Progenitor cell of endocrine pancreas (in vitro differentiated cells): ENCODE results near the gene KDM3B. TPM values are rescaled to one million over a fixed set of nuclear protein-coding genes. Genes with fewer than 3 reads are reported as not detected.

Experiments used
- DNase-seq: peaks from one replicate; pipeline ENCODE4 v3.0.0; 2021; ENCODE audit warnings: low spot score; ENCODE audit not compliant: unreplicated experiment
- H3K27ac Mint-ChIP-seq: 2 replicates; pipeline ENCODE4 v1.8.0; 2021; ENCODE audit warnings: mild to moderate bottlenecking, moderate library complexity, mixed read lengths
- H3K27me3 Mint-ChIP-seq: 2 replicates; pipeline ENCODE4 v1.8.0; 2021; ENCODE audit warnings: mixed read lengths
- H3K36me3 Mint-ChIP-seq: 2 replicates; pipeline ENCODE4 v1.8.0; 2022; ENCODE audit warnings: mixed read lengths; ENCODE audit not compliant: insufficient read depth
- H3K4me1 Mint-ChIP-seq: 2 replicates; pipeline ENCODE4 v1.8.0; 2021; ENCODE audit warnings: low read depth, mixed read lengths
- H3K4me3 Mint-ChIP-seq: 2 replicates; pipeline ENCODE4 v1.8.0; 2021; ENCODE audit warnings: low read depth, mild to moderate bottlenecking, moderate library complexity, mixed read lengths
- H3K9me3 Mint-ChIP-seq: 2 replicates; pipeline ENCODE4 v1.8.0; 2021; ENCODE audit warnings: low read depth, mixed read lengths
- total RNA-seq: library from RNA; stranded (reverse); gene quantifications from 2 replicates; pipeline ENCODE4 v1.2.1, GENCODE V29; 2021
- TF ChIP-seq, protein P1 (sequence below): fragments of 200-600 bp; sonication (generic); IDR thresholded peaks from one replicate; pipeline ENCODE4 v1.5.0; 2021; ENCODE audit warnings: antibody characterized with exemption, mild to moderate bottlenecking; ENCODE audit not compliant: unreplicated experiment

Gene KDM3B
- total RNA-seq, 1 donor from 2014 or later = 126 TPM

DNA sequence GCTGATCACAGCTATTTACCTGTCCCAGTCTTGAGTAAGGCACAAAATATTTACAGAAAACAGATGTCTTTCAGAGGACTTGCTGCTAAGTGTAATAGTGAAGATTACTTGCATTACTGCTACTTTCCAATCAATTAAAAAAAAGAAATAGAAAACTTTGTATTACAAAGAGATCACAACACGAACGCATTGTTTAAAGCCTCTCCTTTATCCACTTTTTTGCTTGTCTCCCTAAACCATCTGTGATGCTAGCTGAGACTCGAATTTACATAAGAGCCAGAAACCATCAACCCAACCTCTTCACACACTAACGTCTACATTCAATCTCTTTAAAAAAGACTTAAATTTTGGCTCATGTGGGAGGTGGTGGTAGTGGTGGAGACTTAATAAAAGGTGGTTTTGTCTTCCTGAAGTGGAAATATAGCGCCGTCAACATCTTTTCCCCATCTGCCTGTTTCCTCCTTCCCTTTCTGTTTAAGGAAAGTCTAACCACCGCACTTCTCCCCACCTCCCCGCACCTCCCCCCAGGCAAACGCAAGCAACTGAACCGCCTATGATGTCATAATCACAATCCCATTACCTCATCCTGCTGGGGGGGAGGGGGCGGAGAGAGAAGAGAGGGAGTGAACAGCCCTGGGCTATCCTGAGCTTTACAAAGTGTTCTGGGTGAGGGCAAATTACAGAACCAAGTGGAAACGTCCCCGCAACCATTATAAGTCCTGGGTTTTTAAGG lies 15.4 kb upstream of the KDM3B start:
- Mint-ChIP-seq H3K9me3 (no peaks in the 10 kb centered on the region), H3K36me3 (peaks cover 4% of the 10 kb centered on the region), H3K27me3 (no peaks in the 10 kb centered on the region), H3K4me1 (peaks cover 24% of the 10 kb centered on the region), H3K27ac (peak overlapping the region; percentile 100), H3K4me3 (peak overlapping the region; percentile 98)
- DNase-seq = peak; percentile 64
- TF ChIP-seq, protein P1, sequence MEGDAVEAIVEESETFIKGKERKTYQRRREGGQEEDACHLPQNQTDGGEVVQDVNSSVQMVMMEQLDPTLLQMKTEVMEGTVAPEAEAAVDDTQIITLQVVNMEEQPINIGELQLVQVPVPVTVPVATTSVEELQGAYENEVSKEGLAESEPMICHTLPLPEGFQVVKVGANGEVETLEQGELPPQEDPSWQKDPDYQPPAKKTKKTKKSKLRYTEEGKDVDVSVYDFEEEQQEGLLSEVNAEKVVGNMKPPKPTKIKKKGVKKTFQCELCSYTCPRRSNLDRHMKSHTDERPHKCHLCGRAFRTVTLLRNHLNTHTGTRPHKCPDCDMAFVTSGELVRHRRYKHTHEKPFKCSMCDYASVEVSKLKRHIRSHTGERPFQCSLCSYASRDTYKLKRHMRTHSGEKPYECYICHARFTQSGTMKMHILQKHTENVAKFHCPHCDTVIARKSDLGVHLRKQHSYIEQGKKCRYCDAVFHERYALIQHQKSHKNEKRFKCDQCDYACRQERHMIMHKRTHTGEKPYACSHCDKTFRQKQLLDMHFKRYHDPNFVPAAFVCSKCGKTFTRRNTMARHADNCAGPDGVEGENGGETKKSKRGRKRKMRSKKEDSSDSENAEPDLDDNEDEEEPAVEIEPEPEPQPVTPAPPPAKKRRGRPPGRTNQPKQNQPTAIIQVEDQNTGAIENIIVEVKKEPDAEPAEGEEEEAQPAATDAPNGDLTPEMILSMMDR = no peak

DNA sequence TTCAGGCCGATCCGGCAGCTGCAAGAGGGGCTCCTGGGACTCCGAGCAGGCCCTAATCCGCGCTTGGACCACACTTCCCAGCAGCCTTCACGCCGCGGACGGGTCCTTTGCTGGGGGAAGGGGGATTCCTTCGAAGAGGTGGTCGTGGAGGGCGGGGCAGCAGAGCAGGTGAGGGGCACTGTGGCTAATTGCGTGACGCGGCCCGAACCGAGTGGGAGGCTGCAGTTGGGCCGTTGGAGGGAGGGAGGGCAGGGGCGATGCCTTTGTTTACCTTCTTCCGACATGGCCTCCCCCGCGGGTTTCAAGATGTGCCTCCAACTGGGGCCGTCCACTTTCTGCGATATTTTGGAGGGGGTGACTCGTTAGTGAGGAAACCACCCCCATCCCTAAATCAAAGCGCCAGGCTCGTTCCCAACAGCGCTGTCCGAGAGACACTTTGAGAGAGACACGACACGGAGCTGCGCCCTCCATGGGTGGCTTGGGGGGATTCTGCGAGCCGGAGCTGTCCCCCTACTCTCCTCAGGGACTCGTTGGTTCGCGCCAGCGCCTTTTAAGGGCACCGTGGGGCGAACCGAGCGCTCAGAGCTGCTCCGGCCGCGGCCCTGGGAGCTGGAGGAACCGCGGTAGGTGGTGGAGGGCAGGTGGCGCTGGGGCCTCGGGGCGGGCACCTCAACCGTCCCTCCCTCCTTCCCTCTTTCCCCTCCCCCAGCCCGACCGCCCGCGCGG lies 14.6 kb upstream of the KDM3B start, which contains the start of gene FAM53C:
FAM53C (plus strand) TSS at position 582 of the 726 bp plus-strand sequence. CDS start 3,070 bp downstream, outside the sequence.
- H3K4me3 Mint-ChIP-seq = peak within 1 kb of the TSS; percentile 98
- H3K27ac Mint-ChIP-seq = peak within 1 kb of the TSS; percentile 100
- DNase-seq = peak; percentile 93
- TF ChIP-seq, protein P1 = no peak
- H3K27me3 Mint-ChIP-seq = no peaks in the 10 kb centered on the region
- peaks cover 24% of the 10 kb centered on the region for H3K4me1 Mint-ChIP-seq
- peaks cover 4% of the 10 kb centered on the region for H3K36me3 Mint-ChIP-seq
- no peaks in the 10 kb centered on the region for H3K9me3 Mint-ChIP-seq

DNA sequence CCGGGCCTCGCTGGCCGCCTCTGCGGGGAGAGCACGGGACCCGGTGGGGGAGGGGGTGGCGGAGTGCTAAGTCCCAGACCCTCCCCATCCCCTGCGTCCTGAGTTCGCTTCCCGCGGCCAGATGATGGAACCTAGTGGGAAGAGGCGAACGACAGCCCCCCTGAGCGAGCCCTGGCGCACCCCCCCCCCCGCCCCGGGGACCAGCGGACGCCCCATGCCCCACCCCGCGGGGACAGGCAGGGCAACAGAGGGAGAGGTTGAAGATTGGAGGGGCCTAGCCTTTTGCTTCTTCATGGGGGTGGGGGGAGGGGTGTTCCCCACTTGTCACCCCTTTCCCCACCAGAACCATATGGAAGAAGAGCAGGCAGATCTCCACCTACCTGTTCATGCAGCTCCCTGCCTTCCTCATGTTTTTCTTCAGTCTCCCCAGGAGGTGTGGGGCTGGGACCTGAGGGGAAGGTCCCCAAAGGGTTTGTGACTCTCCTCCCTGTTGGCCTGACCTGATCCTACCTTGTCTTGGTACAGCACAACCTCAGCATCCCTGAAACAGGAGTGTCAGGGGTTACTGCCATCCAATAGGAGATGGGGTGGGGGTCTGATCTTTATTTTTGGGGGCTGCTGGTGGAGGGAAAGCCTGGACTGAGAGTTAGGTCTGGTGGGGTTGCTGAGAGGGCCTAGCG lies 13.9 kb upstream of the KDM3B start:
- Mint-ChIP-seq H3K27me3 (no peaks in the 10 kb centered on the region), H3K4me1 (peaks cover 24% of the 10 kb centered on the region), H3K27ac (peak overlapping the region; percentile 92), H3K36me3 (peaks cover 6% of the 10 kb centered on the region), H3K4me3 (peak overlapping the region; percentile 98), H3K9me3 (no peaks in the 10 kb centered on the region)
- DNase-seq = no peak
- TF ChIP-seq, protein P1 = no peak

DNA sequence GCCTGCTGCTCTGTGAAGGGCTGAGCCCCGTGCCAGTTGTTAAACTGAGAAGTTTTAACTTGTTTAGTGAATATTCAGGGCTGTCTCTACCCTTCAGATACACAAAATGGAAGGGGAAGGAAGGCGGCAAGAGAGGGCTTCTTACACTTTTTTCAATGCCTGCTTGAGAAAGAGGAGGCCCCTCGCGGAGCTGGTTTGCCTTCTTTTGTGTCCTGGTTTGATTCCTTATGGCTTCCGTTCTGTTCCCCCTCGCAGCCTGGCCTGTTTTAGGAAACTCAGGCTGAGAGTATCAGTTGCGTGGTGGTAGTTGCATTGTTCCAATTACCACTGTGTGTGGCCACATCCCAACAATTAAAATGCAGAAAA lies 13.4 kb upstream of the KDM3B start:
- Mint-ChIP-seq H3K9me3 (no peaks in the 10 kb centered on the region), H3K4me1 (peaks cover 24% of the 10 kb centered on the region), H3K4me3 (peak overlapping the region; percentile 98), H3K27ac (peak overlapping the region; percentile 92), H3K36me3 (peaks cover 9% of the 10 kb centered on the region), H3K27me3 (no peaks in the 10 kb centered on the region)
- DNase-seq = no peak
- TF ChIP-seq, protein P1 = no peak

DNA sequence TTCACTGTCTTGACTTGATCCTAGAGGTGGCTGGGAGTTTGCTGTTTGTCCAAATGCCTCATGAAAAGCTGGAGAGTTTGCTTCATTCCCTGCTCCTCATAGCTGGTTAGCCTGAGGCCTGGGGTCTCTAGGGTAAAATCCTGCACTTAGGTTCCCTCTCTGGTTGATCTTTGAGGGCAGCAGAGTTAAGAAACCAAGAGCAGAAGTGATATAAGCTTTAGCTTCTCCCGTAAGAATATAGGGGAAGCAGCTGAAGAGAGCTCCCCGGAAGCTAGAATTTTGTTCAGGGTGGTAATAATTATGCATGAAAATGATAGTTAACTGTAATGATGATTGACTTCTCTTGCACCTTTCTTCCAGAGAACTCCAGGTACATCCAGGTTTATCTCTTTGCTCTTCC lies 13.0 kb upstream of the KDM3B start:
- no peaks in the 10 kb centered on the region for H3K9me3 Mint-ChIP-seq
- peaks cover 24% of the 10 kb centered on the region for H3K4me1 Mint-ChIP-seq
- TF ChIP-seq, protein P1 = no peak
- peaks cover 9% of the 10 kb centered on the region for H3K36me3 Mint-ChIP-seq
- H3K27me3 Mint-ChIP-seq = no peaks in the 10 kb centered on the region
- no peak for DNase-seq
- H3K27ac Mint-ChIP-seq = peak overlapping the region; percentile 92
- H3K4me3 Mint-ChIP-seq = peak overlapping the region; percentile 98
